ENCODE measurements around the gene PBX1. TPM values are rescaled to one million over a fixed set of nuclear protein-coding genes. Genes with fewer than 3 reads are reported as not detected.

Gene PBX1
- total RNA-seq, 1 donor from 2014 or later: 44.2 TPM

DNA sequence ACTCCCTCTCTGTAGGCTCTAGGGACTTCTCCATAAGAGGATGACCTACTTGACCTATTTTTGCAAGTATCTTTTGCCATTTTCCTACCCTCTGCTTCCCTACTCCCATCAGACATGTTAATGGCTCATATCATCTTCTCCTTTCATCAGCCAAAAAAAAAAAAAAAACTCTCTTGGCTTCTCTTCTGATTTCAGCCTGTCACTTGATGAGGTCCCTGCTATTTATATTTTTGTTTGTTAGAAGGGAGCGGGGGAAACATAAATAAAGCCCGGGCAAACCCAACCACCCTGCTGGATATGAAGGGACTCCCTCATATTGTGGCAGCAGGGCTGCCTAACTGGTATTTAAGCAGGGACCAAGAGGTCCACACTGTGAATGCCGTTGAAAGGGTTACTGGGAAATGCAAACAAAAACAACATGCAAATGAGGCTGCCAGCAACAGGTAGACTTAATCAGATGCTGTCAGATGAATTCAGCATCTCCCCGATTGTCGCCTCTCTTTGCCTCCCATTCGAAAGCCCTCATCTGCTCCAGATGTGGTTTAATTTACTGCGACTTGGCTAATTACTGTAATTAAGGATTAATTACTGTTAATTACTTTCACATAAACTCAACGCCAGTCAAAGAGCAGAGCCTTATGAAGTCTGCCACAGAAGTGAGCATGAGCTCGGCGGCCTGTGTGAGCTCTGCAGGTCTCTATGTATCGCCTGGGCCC, 172.3 kb downstream of the PBX1 start:
- DNase-seq (ENCODE audit: low spot score): no peak
- no peaks in the 10 kb centered on the region for H3K36me3 Mint-ChIP-seq (ENCODE audit: low read depth, unreplicated experiment)
- H3K27ac Mint-ChIP-seq (ENCODE audit: unreplicated experiment): no peak overlapping the region
- no peaks in the 10 kb centered on the region for H3K9me3 Mint-ChIP-seq (ENCODE audit: unreplicated experiment)
- no peaks in the 10 kb centered on the region for H3K4me1 Mint-ChIP-seq (ENCODE audit: unreplicated experiment)
- H3K4me3 Mint-ChIP-seq (ENCODE audit: unreplicated experiment): no peak overlapping the region
- no peaks in the 10 kb centered on the region for H3K27me3 Mint-ChIP-seq (ENCODE audit: unreplicated experiment)
- TF ChIP-seq, protein P1, sequence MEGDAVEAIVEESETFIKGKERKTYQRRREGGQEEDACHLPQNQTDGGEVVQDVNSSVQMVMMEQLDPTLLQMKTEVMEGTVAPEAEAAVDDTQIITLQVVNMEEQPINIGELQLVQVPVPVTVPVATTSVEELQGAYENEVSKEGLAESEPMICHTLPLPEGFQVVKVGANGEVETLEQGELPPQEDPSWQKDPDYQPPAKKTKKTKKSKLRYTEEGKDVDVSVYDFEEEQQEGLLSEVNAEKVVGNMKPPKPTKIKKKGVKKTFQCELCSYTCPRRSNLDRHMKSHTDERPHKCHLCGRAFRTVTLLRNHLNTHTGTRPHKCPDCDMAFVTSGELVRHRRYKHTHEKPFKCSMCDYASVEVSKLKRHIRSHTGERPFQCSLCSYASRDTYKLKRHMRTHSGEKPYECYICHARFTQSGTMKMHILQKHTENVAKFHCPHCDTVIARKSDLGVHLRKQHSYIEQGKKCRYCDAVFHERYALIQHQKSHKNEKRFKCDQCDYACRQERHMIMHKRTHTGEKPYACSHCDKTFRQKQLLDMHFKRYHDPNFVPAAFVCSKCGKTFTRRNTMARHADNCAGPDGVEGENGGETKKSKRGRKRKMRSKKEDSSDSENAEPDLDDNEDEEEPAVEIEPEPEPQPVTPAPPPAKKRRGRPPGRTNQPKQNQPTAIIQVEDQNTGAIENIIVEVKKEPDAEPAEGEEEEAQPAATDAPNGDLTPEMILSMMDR (IDR thresholded peaks at IDR 0.05; ENCODE audit: unreplicated experiment): no peak

DNA sequence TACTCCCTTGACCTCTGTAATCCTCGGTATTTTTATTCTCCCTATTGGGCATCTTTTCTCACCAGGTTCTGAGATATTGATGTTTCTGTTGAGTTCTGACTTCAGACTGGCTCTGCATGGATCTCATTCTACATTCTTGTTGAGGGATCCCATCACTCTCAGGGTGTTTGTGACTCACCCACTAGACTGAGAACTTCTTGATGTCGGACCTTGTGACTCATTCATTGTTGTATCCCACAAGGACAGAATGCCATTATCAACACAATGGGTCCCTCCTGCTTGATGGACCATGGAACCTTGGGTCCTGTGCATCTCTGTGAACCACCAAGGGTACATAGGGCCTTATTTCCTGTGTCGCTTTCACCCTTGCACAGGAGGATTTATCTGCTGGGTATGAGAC, 174.1 kb downstream of the PBX1 start:
- Mint-ChIP-seq H3K4me1 (ENCODE audit: unreplicated experiment) (no peaks in the 10 kb centered on the region), H3K27me3 (ENCODE audit: unreplicated experiment) (no peaks in the 10 kb centered on the region), H3K4me3 (ENCODE audit: unreplicated experiment) (no peak overlapping the region), H3K27ac (ENCODE audit: unreplicated experiment) (no peak overlapping the region), H3K36me3 (ENCODE audit: low read depth, unreplicated experiment) (no peaks in the 10 kb centered on the region), H3K9me3 (ENCODE audit: unreplicated experiment) (no peaks in the 10 kb centered on the region)
- no peak for DNase-seq (ENCODE audit: low spot score)
- TF ChIP-seq, protein P1 (IDR thresholded peaks at IDR 0.05; ENCODE audit: unreplicated experiment): no peak

DNA sequence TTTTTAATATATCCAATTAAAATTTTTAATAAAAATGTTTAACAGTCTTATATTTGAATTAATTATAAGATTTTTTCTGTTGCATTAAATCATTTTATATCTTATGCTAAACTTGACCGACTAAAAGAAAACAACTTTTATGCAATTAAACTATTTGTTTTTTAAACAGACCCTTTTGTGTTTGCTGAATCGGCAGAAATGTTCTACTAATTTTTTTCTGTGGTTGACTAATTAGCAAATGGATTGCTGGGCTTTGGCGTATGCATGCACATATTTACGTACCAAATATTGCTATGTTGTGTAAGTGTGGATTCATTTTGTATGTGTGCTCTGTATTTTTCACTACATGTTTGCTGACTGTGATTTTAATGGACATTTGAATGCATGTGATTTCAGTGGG, 174.8 kb downstream of the PBX1 start:
- Mint-ChIP-seq H3K4me3 (ENCODE audit: unreplicated experiment) (no peak overlapping the region), H3K9me3 (ENCODE audit: unreplicated experiment) (no peaks in the 10 kb centered on the region), H3K4me1 (ENCODE audit: unreplicated experiment) (no peaks in the 10 kb centered on the region), H3K27me3 (ENCODE audit: unreplicated experiment) (no peaks in the 10 kb centered on the region), H3K27ac (ENCODE audit: unreplicated experiment) (no peak overlapping the region), H3K36me3 (ENCODE audit: low read depth, unreplicated experiment) (no peaks in the 10 kb centered on the region)
- TF ChIP-seq, protein P1 (IDR thresholded peaks at IDR 0.05; ENCODE audit: unreplicated experiment): no peak
- no peak for DNase-seq (ENCODE audit: low spot score)

GRCh38 chr1:164735315-164736052, 176.5 kb downstream of the PBX1 start:
- H3K27ac Mint-ChIP-seq (ENCODE audit: unreplicated experiment): no peak overlapping the region
- no peak for DNase-seq (ENCODE audit: low spot score)

More at GRCh38 chr1:164735315-164736052, 176.5 kb downstream of the PBX1 start:
- no peaks in the 10 kb centered on the region for H3K27me3 Mint-ChIP-seq (ENCODE audit: unreplicated experiment)
- no peak overlapping the region for H3K4me3 Mint-ChIP-seq (ENCODE audit: unreplicated experiment)
- no peaks in the 10 kb centered on the region for H3K36me3 Mint-ChIP-seq (ENCODE audit: low read depth, unreplicated experiment)
- no peaks in the 10 kb centered on the region for H3K4me1 Mint-ChIP-seq (ENCODE audit: unreplicated experiment)
- H3K9me3 Mint-ChIP-seq (ENCODE audit: unreplicated experiment): no peaks in the 10 kb centered on the region
- TF ChIP-seq, protein P1 (IDR thresholded peaks at IDR 0.05; ENCODE audit: unreplicated experiment): no peak
